ENCODE data around the gene WDR48. TPM values are rescaled to one million over a fixed set of nuclear protein-coding genes. Genes with fewer than 3 reads are reported as not detected.

WDR48 gene
- total RNA-seq, 4 donors from 2014 or later, result 28.4 to 84.4 (median 37.0) TPM

DNA sequence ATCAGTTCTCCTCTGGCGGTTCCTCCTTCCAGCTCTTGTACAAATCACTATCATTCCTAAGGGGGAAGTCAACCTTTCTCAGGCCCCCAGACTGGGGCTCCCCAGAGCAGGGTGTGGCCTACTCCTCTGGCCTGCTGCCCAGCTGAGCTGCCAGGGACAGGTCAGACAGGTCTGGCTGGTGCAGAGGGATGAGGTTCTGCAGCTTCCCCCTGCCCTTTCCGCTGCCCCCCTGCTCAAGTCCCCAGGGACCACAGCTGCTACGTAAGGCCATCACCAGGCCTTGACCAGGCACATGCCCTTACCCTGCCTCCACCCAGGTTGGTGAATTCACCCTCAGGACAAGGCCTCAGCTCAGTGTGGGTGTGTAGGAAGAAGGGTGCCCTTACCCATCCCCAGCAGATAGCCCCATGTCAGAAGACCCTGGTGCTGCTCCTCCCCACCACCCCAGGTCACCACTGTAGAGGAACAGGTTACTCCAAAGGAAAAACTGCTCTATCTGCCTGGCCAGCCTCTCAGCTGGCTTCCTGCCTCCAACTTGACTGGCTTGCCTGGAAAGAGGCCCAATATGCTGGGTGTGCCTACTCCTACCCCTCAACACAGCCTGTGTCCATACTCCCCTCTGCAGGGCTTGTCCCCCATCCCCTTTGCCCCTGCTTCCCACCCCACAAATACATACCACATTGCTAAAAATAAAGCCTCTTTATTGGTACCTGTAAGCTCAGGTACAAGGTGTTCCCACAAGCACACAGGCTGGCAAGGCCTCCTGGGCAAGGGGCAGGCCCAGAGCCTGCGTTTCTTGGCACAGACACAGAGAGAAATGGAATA is 89.6 kb downstream of the WDR48 start:
- DNase-seq, result peak; percentile 45 to 55
- H3K36me3 ChIP-seq, result no peaks in the 10 kb centered on the region

DNA sequence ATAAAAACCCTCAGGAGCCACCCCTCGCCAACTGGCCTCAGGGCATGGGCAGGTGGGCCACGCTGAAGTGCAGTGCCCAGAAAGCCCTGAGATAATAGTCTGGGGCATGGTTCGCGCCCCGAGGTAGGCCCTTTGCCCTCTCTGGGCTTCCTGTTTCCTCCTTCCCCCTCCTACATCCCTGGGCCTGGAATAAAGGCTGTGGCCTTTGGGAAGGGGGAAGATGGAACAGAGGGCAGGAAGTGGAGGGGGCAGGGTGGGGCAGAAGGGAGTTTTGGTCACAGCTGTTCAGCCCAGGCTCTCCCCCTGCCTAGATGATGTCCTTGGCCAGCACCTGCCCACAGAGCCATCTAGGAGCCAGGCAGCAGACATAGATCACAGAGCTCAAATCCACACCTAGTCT is 90.3 kb downstream of the WDR48 start:
- intact Hi-C loops (cut with DNase I; ENCODE audit: low total_unique reads), result no loop called here
- no peak overlapping the region for H3K4me3 ChIP-seq
- H3K27me3 ChIP-seq, result no peaks in the 10 kb centered on the region
- no peaks in the 10 kb centered on the region for H3K9me3 ChIP-seq
- DNase-seq, result no peak
- H3K36me3 ChIP-seq, result no peaks in the 10 kb centered on the region
- no peak for TF ChIP-seq POLR2A (IDR thresholded peaks at IDR 0.05)
- TF ChIP-seq, protein P1, sequence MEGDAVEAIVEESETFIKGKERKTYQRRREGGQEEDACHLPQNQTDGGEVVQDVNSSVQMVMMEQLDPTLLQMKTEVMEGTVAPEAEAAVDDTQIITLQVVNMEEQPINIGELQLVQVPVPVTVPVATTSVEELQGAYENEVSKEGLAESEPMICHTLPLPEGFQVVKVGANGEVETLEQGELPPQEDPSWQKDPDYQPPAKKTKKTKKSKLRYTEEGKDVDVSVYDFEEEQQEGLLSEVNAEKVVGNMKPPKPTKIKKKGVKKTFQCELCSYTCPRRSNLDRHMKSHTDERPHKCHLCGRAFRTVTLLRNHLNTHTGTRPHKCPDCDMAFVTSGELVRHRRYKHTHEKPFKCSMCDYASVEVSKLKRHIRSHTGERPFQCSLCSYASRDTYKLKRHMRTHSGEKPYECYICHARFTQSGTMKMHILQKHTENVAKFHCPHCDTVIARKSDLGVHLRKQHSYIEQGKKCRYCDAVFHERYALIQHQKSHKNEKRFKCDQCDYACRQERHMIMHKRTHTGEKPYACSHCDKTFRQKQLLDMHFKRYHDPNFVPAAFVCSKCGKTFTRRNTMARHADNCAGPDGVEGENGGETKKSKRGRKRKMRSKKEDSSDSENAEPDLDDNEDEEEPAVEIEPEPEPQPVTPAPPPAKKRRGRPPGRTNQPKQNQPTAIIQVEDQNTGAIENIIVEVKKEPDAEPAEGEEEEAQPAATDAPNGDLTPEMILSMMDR (IDR thresholded peaks at IDR 0.05), result no peak
- peaks cover 0 to 21% of the 10 kb centered on the region in 2 donors for H3K4me1 ChIP-seq
- H3K27ac ChIP-seq, result peak overlapping the region; percentile 47 to 53

More for the DNA sequence above, 89.6 kb downstream of the WDR48 start:
- Histone ChIP-seq H3K4me3 (no peak overlapping the region), H3K27ac (peak overlapping the region; percentile 47 to 53), H3K9me3 (no peaks in the 10 kb centered on the region), H3K4me1 (peaks cover 0 to 16% of the 10 kb centered on the region in 2 donors), H3K27me3 (no peaks in the 10 kb centered on the region)
- TF ChIP-seq, protein P1 (IDR thresholded peaks at IDR 0.05), result no peak
- TF ChIP-seq POLR2A (IDR thresholded peaks at IDR 0.05), result no peak
- intact Hi-C loops (cut with DNase I; ENCODE audit: low total_unique reads), result no loop called here

DNA sequence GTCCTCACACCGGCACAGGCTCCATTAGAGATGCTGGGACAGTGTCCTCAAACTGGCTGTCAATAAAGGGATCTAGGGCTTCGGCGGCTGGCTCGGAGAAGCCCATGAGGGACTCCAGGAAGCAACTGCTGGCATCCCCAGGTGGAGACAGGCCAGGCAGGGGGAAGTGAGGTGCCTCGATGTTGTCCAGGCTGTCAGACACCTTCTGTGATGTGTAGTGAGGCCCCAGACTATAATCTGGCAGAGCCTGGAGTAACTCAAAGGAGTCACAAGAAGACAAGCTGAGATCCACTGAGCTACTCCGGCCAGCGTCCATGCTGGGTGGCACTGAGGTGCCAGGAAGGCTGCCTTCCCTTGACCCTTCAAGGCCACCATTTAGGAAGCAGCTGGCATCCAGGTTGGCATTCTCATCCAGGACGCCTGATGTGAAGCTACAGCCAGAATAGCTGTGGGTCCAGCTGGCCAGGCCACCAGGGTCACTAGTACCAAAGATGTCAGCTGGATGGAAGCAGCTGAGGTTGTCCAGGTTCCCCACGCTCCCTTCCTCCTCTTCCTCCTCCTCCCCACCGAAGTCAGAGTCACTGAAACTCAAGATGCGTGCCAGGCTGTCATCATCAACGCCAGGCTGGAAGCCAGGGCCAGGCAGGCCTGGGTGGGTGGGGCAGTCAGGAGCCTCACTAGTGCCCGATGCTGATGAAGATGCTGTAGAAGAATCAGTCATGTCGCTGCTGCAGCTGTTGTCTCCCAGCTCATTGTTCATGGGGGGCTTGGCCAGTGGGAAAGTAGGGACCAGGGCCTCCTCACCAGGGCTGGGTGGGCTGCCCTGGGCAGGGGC is 91.5 kb downstream of the WDR48 start:
- H3K9me3 ChIP-seq, result no peaks in the 10 kb centered on the region
- TF ChIP-seq, protein P1 (IDR thresholded peaks at IDR 0.05), result no peak
- no peak for TF ChIP-seq POLR2A (IDR thresholded peaks at IDR 0.05)
- DNase-seq, result no peak
- H3K4me1 ChIP-seq, result peaks cover 9 to 32% of the 10 kb centered on the region in 2 donors
- no peaks in the 10 kb centered on the region for H3K27me3 ChIP-seq
- H3K36me3 ChIP-seq, result no peaks in the 10 kb centered on the region
- no peak overlapping the region for H3K4me3 ChIP-seq
- intact Hi-C loops (cut with DNase I; ENCODE audit: low total_unique reads), result no loop called here
- H3K27ac ChIP-seq, result peak overlapping the region in 1 of 2 donors; percentile 53

DNA sequence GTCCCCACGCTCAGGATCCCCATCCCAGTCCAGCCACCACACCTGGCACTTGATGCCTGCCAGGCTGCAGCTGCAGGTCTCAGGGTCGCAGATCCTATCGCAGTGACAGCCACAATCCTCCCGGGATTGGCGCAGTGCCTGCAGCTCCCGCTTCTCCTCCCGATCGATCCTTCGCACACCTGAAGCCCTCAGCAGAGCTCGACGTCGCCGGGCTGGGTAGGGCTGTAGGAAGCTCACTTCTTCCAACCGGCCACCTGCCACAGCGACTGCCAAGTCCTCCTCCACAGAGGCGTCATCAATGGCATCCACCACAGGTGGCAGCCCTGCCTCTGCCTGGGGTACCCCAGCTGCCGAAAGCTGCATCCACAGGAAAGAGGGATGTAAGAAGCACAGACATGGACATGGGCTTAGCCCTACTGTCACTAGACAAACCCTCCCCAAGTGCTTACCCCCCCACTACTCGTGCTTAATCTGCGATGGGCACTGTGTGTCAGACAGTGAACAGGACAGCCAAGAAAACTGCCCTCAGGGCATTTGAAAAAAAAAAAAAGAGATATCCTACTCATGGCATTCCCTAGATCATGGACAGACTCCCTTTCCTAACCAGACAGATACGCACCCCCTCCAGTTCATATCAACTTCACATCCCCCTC is 92.4 kb downstream of the WDR48 start:
- no peak overlapping the region for H3K4me3 ChIP-seq
- no peaks in the 10 kb centered on the region for H3K36me3 ChIP-seq
- H3K27me3 ChIP-seq, result no peaks in the 10 kb centered on the region
- intact Hi-C loops (cut with DNase I; ENCODE audit: low total_unique reads), result no loop called here
- no peaks in the 10 kb centered on the region for H3K9me3 ChIP-seq
- no peak for DNase-seq
- TF ChIP-seq POLR2A (IDR thresholded peaks at IDR 0.05), result no peak
- TF ChIP-seq, protein P1 (IDR thresholded peaks at IDR 0.05), result no peak
- H3K27ac ChIP-seq, result no peak overlapping the region
- peaks cover 19 to 41% of the 10 kb centered on the region in 2 donors for H3K4me1 ChIP-seq

Measured in uterus (tissue), 4 donors.